GM19239 (cell line): ENCODE data around the gene CHRNB2.

ENCODE experiments used
- DNase-seq: peaks from one replicate; pipeline ENCODE4 v3.0.0; 2011; ENCODE audit warnings: low spot score; ENCODE audit not compliant: insufficient read length
- FAIRE-seq: peaks from 2 replicates; lab custom pipeline; 2011; peaks lifted over from hg19 to GRCh38; lab: Jason Lieb, UNC

The CHRNB2 gene

DNA sequence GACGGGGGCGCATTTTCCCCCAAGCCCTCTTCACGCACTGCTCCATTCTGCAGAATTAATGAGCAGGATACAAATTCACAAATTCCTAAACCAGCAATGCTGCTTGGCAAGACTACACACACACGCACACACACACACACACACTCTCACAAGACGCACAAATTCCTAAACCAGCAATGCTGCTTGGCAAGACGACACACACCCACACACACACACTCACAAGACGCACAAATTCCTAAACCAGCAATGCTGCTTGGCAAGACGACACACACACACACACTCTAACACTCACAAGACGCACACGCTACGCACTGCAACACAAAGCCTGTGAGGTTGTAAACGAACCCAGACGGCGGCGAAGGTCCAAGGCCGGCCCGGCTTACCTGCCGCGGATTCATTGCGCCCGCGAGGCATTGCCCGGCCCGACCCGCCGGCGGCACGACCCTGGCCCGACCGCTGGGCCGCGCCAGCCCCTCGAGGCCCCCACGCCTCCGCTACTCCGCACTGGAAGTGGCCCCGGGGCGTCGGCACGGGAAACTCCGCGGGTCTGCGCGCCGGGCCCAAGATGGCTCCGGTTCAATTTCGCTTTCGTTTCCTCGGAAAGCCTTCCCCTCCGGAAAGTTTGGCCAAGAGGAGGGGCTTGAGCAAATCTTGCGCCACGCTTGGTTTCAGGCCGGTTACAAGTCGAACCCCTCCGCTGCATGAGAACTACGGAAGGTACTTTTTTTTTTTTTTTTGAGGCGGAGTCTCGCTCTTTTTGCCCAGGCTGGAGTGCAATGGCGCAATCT is 40.2 kb downstream of the CHRNB2 start, which contains the start of gene ADAR:
Gene ADAR, minus strand, starts transcription at position 578 of the 788 bp plus-strand sequence. Its CDS starts 180 bp downstream, at position 398.
- FAIRE-seq (peak; percentile 68), DNase-seq (peak; percentile 77)

DNA sequence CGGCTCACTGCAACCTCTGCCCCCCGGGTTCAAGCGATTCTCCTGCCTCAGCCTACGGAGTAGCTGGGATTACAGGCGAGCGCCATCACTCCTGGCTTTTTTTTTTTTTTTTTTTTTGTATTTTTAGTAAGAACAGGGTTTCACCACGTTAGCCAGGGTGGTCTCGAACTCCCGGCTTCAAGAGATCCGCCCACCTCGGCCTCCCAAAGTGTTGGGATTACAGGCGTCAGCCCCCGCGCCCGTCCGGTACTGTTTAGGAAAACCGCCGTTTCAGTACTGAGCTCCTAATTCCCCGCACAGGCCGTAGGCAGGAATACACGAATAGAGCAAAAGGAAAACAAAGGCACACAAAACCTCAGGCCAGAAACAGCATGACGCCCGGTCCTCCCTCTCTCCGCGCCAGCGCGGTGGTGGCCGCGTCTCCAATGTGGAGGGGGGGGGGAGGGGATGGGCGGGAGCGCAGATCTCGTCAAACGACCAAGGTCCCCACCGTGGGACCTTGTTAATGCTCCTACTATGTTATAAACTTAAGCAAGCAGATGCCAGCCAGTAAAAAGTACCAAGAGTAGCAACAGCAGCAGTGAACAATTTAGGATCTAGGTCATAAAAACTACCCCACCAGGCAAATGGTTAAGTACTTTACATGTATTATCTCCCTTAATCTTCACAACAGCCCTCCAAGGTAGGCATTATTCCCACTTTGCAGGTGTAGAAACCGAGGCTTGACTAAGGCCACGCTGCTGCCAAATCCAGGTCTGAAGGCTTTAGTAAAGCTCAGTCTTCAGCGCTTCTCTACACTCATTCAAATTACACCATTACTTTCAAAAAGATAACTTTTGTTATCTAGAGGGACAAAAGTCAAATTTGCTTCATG is 41.1 kb downstream of the CHRNB2 start:
- no peak for DNase-seq
- FAIRE-seq = peak; percentile 58

DNA sequence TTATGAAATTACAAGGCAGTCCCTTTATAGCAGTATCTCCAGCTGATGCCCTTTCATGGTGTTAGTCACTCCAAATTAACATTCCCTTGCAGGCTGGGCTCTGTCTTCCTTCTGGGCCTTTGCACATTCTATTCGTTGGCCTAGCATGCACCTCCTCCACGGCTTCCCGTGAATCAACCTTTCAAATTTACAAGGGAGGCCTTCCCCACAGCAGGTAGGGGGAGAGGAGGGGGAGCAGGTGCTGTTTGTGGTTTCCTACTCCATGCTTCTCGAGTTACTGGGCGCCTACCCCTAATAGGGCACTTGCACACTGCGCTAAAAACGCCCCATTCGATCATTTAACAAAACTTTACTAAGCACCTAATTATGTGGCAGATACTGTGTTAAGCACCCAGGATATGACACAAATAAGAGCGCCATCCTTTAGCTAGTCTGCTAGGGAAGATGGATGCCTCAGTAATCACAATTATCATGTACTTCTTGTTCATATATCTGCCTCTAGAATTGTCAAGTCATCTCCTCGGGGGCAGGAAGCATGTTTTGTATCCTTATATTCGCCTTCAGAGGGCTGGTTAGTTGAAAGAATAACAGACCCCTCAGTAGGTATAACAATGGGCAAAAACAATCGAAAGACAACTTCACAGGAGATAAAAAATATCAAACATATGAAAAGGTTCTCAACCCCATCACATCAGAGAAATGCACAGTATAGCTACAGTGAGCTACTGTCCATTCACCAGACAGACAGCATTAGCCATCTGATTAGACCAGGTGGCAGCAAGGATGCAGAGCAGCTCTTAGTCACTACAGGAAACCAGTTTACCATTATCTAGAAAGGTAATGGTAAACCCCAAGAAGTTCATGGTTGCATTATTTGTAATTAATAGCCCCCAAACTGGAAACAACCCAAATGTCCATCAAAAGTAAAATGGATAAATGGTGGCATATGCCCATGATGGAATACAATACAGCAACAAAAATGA is 42.1 kb downstream of the CHRNB2 start:
- DNase-seq = no peak
- peak; percentile 61 for FAIRE-seq

DNA sequence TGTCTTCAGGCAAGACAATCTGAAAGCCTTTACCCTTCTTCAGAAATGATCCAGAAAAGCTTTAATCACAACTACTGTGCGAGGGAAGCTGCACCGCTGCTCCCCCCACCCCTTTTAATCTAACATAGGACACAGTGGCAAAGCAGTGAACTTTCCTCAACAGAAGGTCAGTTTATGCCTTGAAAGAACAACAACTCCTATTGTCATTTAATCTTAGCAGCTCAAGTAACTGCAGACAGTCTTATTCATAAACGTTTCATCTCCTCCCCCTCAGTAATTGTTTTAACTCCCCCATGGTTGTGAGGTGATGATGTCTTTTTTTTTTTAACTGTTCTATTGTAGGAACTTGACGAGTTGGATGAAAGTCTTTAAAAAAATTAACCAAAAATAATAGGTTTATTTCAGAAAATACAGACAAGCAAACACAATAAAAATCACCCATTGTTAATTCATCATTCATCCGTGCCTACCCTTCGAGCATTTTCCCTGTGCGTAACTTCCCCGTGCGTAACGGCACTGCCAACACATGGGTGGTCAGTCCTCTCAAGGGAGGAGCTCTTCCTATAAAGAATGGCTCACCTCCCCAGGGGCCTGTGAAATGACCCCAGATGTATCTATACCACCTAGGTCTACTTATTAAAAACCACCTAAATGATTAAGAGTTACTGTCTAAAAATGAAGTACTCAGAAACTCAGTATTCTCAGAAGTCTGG is 43.7 kb downstream of the CHRNB2 start:
- FAIRE-seq = no peak

DNA sequence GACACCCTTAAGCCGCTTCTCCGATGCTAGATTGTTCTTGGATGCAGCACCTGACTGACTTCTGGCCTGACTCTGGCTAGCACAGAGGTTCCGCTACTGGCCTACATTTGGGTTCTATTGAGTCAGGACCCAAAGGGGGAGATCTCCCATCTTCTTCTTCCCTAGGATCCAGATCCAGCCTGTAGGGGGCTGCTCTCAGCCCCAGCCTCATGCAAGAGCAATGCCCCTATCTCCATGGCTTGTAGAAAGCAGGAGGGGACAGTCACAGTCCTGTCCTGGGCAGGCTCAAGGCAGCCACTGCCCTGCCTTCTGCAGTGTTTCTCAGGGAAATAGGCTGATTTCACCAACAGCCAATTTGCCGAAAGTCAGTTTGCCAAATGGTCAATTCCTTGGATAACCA is 46.7 kb downstream of the CHRNB2 start:
- no peak for DNase-seq
- no peak for FAIRE-seq

More for the DNA sequence above, 43.7 kb downstream of the CHRNB2 start:
- no peak for DNase-seq

DNA sequence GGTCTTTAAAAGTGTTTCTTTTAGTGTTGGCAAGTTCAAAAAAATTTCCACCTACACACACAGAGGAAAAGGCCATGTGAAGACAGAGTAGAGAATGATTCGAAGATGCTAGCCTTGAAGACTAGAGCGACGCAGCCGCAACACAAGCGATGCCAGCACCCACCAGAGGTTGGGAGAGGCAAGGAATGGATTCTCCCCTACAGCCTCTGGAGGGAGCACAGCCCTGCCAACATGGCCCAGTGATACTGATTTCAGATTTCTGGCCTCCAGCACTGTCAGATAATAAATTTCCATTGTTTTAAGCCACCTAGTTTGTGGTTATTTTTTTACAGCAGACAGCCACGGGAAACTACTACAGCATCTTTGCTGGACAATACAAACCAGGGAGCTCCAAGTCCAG is 47.3 kb downstream of the CHRNB2 start:
- DNase-seq = no peak
- FAIRE-seq = no peak

DNA sequence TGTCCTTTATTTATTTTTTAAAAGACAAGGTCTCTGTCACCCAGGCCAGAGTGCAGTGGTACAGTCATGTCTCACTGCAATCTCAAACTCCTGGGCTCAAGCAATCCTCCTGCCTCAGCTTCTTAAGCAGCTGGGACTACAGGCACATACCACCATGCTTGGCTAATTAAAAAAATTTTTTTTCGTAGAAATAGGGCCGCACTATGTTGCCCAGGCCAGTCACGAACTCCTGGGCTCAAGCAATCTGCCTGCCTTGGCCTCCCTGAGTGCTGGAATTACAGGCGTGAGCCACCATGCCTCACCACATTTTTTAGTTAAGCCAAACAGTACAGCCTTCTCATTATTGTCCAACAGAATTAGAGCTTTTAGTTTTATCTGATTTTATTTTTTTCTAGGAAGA is 47.8 kb downstream of the CHRNB2 start:
- no peak for FAIRE-seq
- no peak for DNase-seq

DNA sequence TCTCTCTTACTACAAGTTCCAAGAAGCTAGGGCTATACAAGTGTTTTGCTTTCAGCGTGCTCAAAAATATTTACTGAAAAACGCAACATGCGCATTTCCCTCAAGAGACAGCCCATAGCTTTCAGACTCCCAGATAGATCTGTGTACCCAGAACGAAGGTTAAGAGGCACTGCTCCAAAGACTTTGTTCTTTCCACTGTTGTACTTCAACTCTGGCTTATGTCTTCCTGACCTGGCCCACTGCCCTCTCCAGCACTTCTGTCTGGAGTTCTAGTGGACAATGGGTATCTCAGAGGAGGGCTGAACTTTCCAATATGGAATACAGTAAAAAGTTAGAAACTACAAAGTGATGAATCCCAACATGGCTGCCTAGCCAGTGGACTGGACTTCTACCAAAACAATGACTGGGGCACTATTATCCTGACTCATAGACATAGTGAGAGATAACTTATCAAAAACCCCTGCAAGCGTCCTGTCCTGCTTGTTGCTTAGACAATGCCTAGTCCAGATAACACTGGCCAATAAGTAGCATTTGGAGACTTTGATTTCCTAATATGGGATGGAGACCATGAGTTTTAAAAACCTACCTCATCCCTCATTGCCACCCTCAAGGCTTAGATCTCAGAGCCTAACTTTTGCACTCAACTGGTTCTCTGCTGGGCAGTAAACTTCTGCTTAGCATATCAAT is 49.2 kb downstream of the CHRNB2 start:
- no peak for FAIRE-seq
- DNase-seq = no peak

DNA sequence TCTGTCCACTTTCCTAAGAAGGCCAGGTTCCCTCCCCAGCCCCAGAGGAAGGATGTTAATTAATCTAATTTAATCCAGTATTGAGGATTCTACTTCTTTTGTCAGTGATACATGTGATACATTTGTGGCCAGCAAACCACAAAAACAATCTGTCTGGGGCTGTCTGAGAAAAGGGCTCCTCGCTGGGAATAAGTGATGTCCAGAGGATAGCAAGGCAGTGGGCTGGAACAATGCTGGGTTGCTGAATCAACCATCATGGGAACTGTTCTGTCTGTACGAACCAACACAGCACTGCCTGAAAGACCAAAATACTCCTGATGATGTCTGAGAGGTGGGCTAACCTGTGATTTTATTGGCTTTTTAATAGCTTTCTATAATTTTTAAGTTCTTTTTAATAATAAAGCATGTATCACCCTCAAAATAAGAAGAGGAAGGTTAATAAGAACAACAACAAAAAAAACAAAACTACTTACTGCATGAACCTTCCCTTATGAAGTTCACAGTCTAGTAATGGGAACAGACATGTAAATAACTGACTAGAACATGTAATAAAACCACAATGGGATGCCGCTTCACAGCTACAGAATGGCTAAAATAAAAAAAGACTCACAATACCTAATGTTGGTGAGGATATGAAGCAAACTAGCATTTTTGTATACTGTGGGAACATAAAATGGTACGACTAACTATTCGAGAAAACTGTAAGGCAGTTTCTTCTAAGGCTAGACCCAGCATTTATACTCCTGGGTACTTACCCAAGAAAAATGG is 51.8 kb downstream of the CHRNB2 start:
- no peak for DNase-seq
- FAIRE-seq = no peak

DNA sequence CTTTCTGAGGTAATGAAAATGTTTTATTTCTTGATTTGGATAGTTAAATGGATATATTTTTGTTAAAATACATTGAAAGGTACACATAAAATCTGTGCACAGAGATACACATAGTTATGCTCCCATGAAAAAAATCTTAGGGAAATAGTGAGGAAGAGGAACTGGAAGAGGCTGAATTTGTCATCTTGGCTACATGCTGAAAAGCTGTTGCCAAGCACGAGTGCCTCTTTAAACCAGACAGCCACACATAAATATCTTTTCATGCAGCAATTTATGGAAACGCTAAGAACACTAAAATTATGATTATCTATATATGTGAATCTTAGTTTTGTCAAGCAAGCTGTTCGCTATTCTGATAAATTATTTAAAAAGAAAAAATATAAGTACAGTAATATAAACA is 53.2 kb downstream of the CHRNB2 start:
- DNase-seq (no peak), FAIRE-seq (no peak)

DNA sequence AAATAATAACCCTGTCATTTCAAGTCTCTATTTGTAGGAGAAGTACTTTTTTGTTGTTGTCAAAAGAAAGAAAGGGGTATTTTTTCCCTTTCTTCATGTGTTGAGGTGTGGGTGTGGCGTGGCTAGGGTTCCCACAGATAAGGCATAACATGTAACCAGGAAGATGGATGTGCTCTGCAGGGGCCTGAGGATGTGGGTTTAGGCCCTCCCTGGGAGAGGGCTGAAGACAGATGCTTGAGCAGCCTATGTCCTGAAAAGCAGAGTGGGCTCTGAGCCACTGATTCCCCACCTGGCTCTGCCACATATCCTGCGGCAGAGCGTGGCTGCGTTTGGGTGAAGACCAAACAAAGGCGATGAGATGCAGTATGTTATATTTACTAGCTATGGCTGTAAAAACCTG is 54.3 kb downstream of the CHRNB2 start:
- no peak for DNase-seq
- no peak for FAIRE-seq

DNA sequence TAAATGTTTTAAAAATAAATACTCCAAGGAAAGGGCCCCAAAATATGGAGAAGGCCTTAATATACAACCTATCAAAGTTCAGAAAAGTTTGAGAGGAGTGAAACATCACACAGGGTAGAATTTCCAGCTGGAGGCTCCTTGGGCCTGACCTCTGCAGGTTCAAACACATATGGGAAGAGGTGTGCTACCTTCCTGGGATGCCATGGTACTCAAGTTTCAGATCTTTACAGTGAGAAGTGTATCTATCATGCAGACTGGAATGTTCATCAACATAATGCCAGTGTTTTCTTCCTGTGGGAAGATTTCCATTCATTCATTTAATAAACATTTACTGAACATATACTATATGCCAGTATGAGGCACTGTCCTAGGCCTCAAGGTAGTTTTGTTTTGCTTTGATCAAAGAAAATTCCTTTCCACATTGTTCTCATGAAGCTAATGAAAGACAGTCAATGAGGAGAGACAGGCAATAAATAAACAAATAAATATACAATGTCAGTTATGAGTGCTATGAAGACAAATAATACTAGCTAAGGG is 55.0 kb downstream of the CHRNB2 start:
- DNase-seq = no peak

DNA sequence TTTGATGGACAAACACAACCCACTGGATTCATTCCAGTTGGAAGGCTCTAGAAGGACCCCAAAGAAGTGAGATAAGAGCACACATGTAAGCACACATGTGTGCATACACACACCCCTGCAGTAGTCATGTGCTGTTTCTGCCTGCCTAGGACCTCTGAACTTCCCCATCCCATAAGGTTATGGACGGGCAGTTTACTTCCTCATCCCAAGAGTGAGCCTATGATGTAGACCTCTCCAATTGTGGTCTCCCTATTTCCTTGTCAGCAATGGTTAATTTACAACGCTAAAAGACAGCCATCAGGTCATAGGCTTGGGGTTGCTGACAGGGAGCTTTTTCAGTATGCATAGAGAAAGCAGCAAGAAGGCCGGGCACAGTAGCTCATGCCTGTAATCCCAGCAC is 55.8 kb downstream of the CHRNB2 start:
- FAIRE-seq (no peak), DNase-seq (no peak)

More for the DNA sequence above, 55.0 kb downstream of the CHRNB2 start:
- FAIRE-seq = peak; percentile 4

DNA sequence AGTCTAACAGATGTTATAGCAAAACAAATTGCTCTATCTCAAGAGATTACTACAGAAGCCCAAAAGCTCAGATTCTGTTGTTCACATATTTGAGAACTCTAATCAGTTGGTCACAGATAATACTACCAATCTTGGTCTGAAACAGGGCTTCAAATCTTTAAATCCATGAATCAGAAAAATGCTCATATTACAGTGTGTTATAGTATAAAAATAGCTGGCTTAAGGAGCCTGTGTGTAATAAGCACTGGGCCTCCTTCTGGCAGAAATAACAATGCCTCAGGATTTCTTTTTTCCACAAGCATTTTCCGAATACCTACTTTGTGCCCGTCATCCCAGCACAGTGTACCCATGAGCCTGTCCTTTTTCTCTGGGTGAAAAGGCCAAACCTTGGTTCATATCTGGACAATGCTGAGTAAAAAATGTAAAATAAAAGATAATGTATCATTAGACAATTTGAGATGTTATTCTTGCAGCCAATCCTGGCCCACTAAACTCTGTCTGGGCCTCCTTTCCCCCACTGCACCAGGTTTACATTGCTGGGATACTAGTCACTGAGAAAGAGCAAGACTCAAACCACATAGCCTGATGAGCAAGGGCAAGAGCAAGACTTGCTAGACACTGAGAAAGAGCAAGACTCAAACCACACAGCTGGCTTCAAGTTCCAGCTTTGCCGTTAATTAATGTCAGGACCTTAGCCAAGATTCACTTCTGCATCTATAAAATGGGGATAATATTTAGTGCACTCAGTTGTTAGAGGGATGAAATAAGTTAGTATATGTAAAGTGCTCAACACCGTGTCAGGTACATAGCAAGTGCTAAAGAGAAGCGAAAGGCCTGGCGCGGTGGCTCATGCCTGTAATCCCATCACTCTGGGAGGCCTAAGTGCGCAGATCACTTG is 57.4 kb downstream of the CHRNB2 start:
- FAIRE-seq = no peak
- DNase-seq = no peak

DNA sequence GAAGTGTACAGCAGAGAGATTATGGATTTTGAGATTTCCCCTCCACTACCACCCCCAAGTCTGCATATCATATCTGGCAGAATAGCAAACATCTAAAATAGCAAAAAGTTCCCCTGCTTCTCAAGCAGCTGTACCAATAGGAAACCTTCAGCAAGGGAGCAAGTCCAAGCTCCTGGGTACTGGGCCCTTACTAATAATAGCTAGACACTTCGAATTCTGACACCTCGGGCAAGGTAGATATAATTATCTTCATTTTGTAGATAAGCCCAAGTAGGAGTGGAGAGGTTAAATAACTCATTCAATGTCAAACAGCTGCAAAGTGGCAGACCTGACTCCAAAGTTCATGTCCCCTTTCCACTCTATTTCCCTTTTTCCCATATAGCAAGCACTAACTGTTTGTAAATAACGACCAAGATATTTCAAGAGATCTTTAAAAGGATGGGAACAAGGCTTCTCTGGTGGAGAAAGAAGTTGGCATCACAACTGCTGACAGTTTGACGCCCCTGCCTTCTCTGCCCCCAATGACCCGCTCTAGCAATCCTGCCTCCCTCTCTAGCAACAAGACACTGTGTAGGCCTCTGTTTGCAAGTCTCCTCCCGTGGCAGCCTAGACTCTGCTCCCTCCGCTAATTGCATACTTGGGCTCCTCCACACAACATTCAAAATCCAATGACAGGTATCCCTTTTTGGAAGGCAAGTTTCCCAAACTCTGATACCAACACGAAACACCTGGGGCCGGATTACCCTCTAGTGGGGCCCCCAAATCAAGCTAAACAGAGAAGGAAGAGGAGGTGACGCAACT is 59.1 kb downstream of the CHRNB2 start:
- no peak for DNase-seq
- peak; percentile 40 for FAIRE-seq
